ENCODE measurements around the gene AKAP11. TPM values are rescaled to one million over a fixed set of nuclear protein-coding genes. Genes with fewer than 3 reads are reported as not detected.

The AKAP11 gene
- total and polyA plus RNA-seq, 2 donors (not counting 1 experiment from before 2014, with no cell fraction given), result 27.8 to 34.0 TPM

DNA sequence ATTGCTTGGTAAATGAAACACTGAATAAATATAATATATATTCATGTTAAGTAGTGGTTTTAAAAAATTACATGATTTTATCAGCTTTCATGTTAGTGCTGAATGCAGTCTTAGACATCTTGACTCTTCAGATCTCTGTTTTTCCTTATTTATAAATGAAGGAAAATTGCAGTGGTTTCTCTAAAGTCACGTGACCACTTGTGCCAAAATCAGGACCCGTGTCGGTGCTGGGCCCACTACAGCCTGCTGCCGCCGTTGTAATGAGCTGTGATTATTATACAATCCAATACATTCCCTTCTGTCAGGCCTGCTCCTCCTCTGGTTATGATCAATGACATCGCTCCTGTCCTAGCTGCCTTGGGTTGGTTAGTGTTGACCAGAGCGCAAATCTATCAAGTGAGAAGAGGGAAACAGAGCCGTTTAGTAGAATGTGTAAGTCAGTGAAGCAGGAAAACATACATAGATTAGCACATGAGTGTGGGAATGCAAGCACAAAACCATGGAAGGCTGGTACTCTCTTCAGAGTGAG, 88.2 kb downstream of the AKAP11 start:
- H2AFZ ChIP-seq (ENCODE audit: low read length), result no peak overlapping the region
- no peak for DNase-seq (ENCODE audit: low read depth in 2 of 2)
- H3K4me2 ChIP-seq (ENCODE audit: extremely low read depth, insufficient read depth, low read length), result no peak overlapping the region
- H3K9me3 ChIP-seq (ENCODE audit: control insufficient read depth, insufficient read depth, low read depth, low read length), result no peaks in the 10 kb centered on the region
- H3K79me2 ChIP-seq (ENCODE audit: control insufficient read depth, insufficient read depth, low read length), result no peaks in the 10 kb centered on the region
- H3K4me1 ChIP-seq (ENCODE audit: control insufficient read depth, extremely low read depth, insufficient read depth, low read length), result no peaks in the 10 kb centered on the region
- TF ChIP-seq, protein P1, sequence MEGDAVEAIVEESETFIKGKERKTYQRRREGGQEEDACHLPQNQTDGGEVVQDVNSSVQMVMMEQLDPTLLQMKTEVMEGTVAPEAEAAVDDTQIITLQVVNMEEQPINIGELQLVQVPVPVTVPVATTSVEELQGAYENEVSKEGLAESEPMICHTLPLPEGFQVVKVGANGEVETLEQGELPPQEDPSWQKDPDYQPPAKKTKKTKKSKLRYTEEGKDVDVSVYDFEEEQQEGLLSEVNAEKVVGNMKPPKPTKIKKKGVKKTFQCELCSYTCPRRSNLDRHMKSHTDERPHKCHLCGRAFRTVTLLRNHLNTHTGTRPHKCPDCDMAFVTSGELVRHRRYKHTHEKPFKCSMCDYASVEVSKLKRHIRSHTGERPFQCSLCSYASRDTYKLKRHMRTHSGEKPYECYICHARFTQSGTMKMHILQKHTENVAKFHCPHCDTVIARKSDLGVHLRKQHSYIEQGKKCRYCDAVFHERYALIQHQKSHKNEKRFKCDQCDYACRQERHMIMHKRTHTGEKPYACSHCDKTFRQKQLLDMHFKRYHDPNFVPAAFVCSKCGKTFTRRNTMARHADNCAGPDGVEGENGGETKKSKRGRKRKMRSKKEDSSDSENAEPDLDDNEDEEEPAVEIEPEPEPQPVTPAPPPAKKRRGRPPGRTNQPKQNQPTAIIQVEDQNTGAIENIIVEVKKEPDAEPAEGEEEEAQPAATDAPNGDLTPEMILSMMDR (conservative IDR thresholded peaks at IDR 0.05 in 1 of 2, IDR thresholded peaks at IDR 0.05 in 1 of 2; ENCODE audit: low read depth in 1 of 2, low read length in 2 of 2), result no peak
- no peak for TF ChIP-seq EZH2 (IDR thresholded peaks at IDR 0.05; ENCODE audit: low read length, missing control alignments)
- no peaks in the 10 kb centered on the region for H3K36me3 ChIP-seq (ENCODE audit: control insufficient read depth, insufficient read depth, low read length)
- H3K27me3 ChIP-seq (ENCODE audit: control insufficient read depth, insufficient read depth, low read length), result no peaks in the 10 kb centered on the region
- H3K27ac ChIP-seq (ENCODE audit: insufficient read depth, low read length), result no peak overlapping the region
- H3K4me3 ChIP-seq (replicated peaks in 1 of 4; ENCODE audit: control extremely low read depth in 1 of 4, insufficient read depth in 1 of 4, low read depth in 3 of 4, low read length in 4 of 4), result no peak overlapping the region
- H4K20me1 ChIP-seq (ENCODE audit: control insufficient read depth, extremely low read depth, insufficient read depth, low read length), result no peaks in the 10 kb centered on the region
- H3K9ac ChIP-seq (ENCODE audit: insufficient read depth, low read length), result no peak overlapping the region

DNA sequence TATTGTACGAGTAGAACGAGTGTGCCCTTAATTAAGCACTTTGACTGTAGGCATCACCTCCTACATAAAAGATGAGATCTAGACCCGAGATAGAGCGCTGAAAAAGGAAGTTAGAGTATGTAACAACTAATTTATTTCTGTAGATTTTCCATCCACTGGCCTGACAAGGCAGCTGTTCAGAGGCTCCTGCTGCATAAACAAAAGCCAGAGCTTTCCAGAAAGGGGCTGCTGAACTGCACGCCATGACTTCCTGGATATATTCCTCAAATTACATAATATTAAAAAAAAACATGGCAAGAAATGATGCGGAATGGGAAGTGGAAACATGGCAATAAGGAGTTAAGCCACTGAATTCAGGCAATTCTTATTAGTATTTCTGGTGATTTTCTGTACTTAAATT, 89.7 kb downstream of the AKAP11 start:
- H3K4me2 ChIP-seq (ENCODE audit: extremely low read depth, insufficient read depth, low read length), result no peak overlapping the region
- no peak overlapping the region for H3K4me3 ChIP-seq (replicated peaks in 1 of 4; ENCODE audit: control extremely low read depth in 1 of 4, insufficient read depth in 1 of 4, low read depth in 3 of 4, low read length in 4 of 4)
- TF ChIP-seq, protein P1 (conservative IDR thresholded peaks at IDR 0.05 in 1 of 2, IDR thresholded peaks at IDR 0.05 in 1 of 2; ENCODE audit: low read depth in 1 of 2, low read length in 2 of 2), result no peak
- TF ChIP-seq EZH2 (IDR thresholded peaks at IDR 0.05; ENCODE audit: low read length, missing control alignments), result no peak
- H3K9ac ChIP-seq (ENCODE audit: insufficient read depth, low read length), result no peak overlapping the region
- H3K27me3 ChIP-seq (ENCODE audit: control insufficient read depth, insufficient read depth, low read length), result no peaks in the 10 kb centered on the region
- H3K4me1 ChIP-seq (ENCODE audit: control insufficient read depth, extremely low read depth, insufficient read depth, low read length), result no peaks in the 10 kb centered on the region
- no peaks in the 10 kb centered on the region for H3K79me2 ChIP-seq (ENCODE audit: control insufficient read depth, insufficient read depth, low read length)
- no peaks in the 10 kb centered on the region for H3K9me3 ChIP-seq (ENCODE audit: control insufficient read depth, insufficient read depth, low read depth, low read length)
- H3K36me3 ChIP-seq (ENCODE audit: control insufficient read depth, insufficient read depth, low read length), result no peaks in the 10 kb centered on the region
- peak in 1 of 2 donors; percentile 12 for DNase-seq (ENCODE audit: low read depth in 2 of 2)
- no peak overlapping the region for H2AFZ ChIP-seq (ENCODE audit: low read length)
- H4K20me1 ChIP-seq (ENCODE audit: control insufficient read depth, extremely low read depth, insufficient read depth, low read length), result no peaks in the 10 kb centered on the region
- no peak overlapping the region for H3K27ac ChIP-seq (ENCODE audit: insufficient read depth, low read length)

DNA sequence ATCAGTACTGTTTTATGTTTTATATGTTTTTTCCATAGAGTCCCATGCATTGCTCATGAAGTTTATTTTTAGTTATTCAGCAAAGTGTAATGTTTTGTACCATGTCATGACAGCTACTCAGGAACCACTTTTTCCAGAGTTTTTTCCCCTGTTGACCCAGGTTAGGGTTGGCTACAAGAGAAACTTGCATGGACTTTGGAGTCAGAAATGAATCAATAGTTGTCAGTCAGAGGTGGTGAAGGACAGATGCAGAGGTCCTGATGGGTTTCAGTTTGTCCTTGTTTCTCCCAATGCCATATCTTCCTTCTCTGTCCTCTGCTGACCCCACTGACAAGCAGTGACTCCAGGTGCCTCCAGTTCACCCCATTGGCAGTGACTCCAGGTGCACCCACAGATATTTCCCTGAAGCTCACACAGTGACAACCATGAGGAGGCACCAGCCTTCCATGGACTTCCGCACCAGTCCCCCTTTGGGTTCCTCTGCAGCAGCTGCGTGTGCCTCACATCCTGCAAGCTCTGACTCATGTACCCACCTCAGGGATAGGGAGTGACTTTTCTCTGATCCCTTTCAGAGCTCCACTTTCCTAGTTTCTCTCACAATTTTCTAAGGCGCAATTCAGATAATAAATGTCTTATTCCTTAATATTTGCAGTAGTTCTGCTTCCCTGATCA, 92.1 kb downstream of the AKAP11 start:
- H3K27me3 ChIP-seq (ENCODE audit: control insufficient read depth, insufficient read depth, low read length), result no peaks in the 10 kb centered on the region
- no peaks in the 10 kb centered on the region for H3K4me1 ChIP-seq (ENCODE audit: control insufficient read depth, extremely low read depth, insufficient read depth, low read length)
- no peaks in the 10 kb centered on the region for H3K79me2 ChIP-seq (ENCODE audit: control insufficient read depth, insufficient read depth, low read length)
- H2AFZ ChIP-seq (ENCODE audit: low read length), result no peak overlapping the region
- no peaks in the 10 kb centered on the region for H3K36me3 ChIP-seq (ENCODE audit: control insufficient read depth, insufficient read depth, low read length)
- H3K9me3 ChIP-seq (ENCODE audit: control insufficient read depth, insufficient read depth, low read depth, low read length), result no peaks in the 10 kb centered on the region
- H4K20me1 ChIP-seq (ENCODE audit: control insufficient read depth, extremely low read depth, insufficient read depth, low read length), result no peaks in the 10 kb centered on the region
- no peak overlapping the region for H3K4me2 ChIP-seq (ENCODE audit: extremely low read depth, insufficient read depth, low read length)
- TF ChIP-seq EZH2 (IDR thresholded peaks at IDR 0.05; ENCODE audit: low read length, missing control alignments), result no peak
- TF ChIP-seq, protein P1 (conservative IDR thresholded peaks at IDR 0.05 in 1 of 2, IDR thresholded peaks at IDR 0.05 in 1 of 2; ENCODE audit: low read depth in 1 of 2, low read length in 2 of 2), result no peak
- H3K27ac ChIP-seq (ENCODE audit: insufficient read depth, low read length), result no peak overlapping the region
- H3K4me3 ChIP-seq (replicated peaks in 1 of 4; ENCODE audit: control extremely low read depth in 1 of 4, insufficient read depth in 1 of 4, low read depth in 3 of 4, low read length in 4 of 4), result no peak overlapping the region
- no peak overlapping the region for H3K9ac ChIP-seq (ENCODE audit: insufficient read depth, low read length)
- DNase-seq (ENCODE audit: low read depth in 2 of 2), result peak; percentile 13 to 40
